Naive thymus-derived CD8-positive, alpha-beta T cell (primary cell): ENCODE data around the gene MYH11. TPM values are rescaled to one million over a fixed set of nuclear protein-coding genes. Genes with fewer than 3 reads are reported as not detected.
"Not testable (repeated sequence)": the region's sequence is repeated elsewhere in the genome, so short reads cannot be mapped to it uniquely, and the experiment has no call there.

ENCODE experiments used
- ATAC-seq, 2 donors: fragments of 150-1000 bp; cut with Tn5 transposase in 1 of 2; sonication (Bioruptor Pico), chemical (Tn5 transposase) in 1 of 2; 1 replicate in 1 of 2; 2 replicates in 1 of 2; pipeline ENCODE4 v1.10.0; 2021; ENCODE audit warnings: mild to moderate bottlenecking in 2 of 2, moderate library complexity in 2 of 2
- POLR2A ChIA-PET: fragments of 350-600 bp; sonication (Branson Sonifier 250); formaldehyde crosslinking; loops from one replicate; lab custom pipeline; 2021; ENCODE audit warnings: antibody characterized with exemption; lab: Charles Lee
- DNase-seq, 10 donors: peaks; one replicate each; pipeline versions ENCODE4 v3.0.0 to v3.0.0-alpha.2; 2020 to 2022
- H3K27ac Mint-ChIP-seq, 10 donors: one replicate each; pipeline ENCODE4 v1.8.0; 2020 to 2022; ENCODE audit warnings: mild to moderate bottlenecking in 10 of 10, mixed read lengths in 10 of 10, moderate library complexity in 4 of 10, inconsistent platforms in 1 of 10
- H3K27me3 Mint-ChIP-seq, 5 donors: one replicate each; pipeline ENCODE4 v1.8.0; 2021 to 2022; ENCODE audit warnings: mixed read lengths in 5 of 5
- H3K36me3 Mint-ChIP-seq, 3 donors: one replicate each; pipeline ENCODE4 v1.8.0; 2020 to 2022; ENCODE audit warnings: mixed read lengths in 3 of 3, mild to moderate bottlenecking in 2 of 3, inconsistent platforms in 1 of 3
- H3K4me1 Mint-ChIP-seq, 4 donors: one replicate each; pipeline ENCODE4 v1.8.0; 2021 to 2022; ENCODE audit warnings: mixed read lengths in 4 of 4
- H3K4me3 Mint-ChIP-seq, 10 donors: one replicate each; pipeline ENCODE4 v1.8.0; 2020 to 2022; ENCODE audit warnings: mild to moderate bottlenecking in 10 of 10, mixed read lengths in 10 of 10, moderate library complexity in 6 of 10, inconsistent platforms in 1 of 10
- H3K9me3 Mint-ChIP-seq, 9 donors: one replicate each; pipeline ENCODE4 v1.8.0; 2020 to 2022; ENCODE audit warnings: mixed read lengths in 9 of 9, mild to moderate bottlenecking in 3 of 9, inconsistent platforms in 1 of 9, moderate library complexity in 1 of 9
- polyA plus RNA-seq, 3 donors: library from polyadenylated mRNA; unstranded; fragments of 300-500 nt; fragmentation: Illumina TruSeq; gene quantifications; one replicate each; pipeline ENCODE4 v1.2.3, GENCODE V29; 2021
- total RNA-seq, 8 experiments: library from RNA in 2 of 8; stranded (reverse) in 2 of 8; gene quantifications; one replicate each; pipeline ENCODE4 v1.2.3 and lab custom pipeline; 2021 to 2026

MYH11 gene
- total and polyA plus RNA-seq, 5 experiments from 2014 or later: 0.20 to 0.59 TPM; not detected in 3

DNA sequence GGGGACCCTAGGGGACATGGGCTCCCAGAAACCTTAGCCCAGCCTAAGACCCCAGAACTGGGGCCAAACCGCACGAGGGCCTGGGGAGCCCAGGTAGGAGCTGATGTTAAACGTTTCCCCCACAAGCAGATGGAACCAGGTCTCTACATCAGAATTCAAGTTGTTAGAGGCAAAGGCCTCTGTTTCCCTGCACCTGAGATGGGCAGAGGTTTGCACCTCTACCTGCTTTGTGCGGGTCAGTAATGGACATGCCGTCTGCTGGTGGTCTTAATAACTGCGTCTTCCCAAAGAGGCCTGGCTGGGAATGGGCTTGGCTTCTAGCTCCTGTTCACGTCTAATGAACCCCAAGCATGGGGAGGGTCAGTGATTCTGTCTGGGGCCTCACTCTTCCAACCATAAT lies 127.7 kb downstream of the MYH11 start:
- ATAC-seq (no peak), DNase-seq (no peak)
- Mint-ChIP-seq H3K4me1 (peaks cover 0 to 3% (median 1%) of the 10 kb centered on the region in 4 donors), H3K27ac (peak overlapping the region in 3 of 10 donors; percentile 38 to 84 (median 71)), H3K27me3 (no peaks in the 10 kb centered on the region), H3K36me3 (peaks cover 0 to 53% (median 26%) of the 10 kb centered on the region in 3 donors), H3K4me3 (no peak overlapping the region), H3K9me3 (no peaks in the 10 kb centered on the region)
- POLR2A ChIA-PET: interaction anchor here (0.7 kb wide), 1 partner anchor 186 kb away, joined by 3 read pairs; no protein-coding TSS in a partner anchor

GRCh38 chr16:15727697-15728096 lies 129.1 kb downstream of the MYH11 start:
- not testable (repeated sequence) for H3K4me1 Mint-ChIP-seq, H3K27me3 Mint-ChIP-seq, DNase-seq, H3K9me3 Mint-ChIP-seq, H3K4me3 Mint-ChIP-seq, ATAC-seq
- H3K36me3 Mint-ChIP-seq: peaks cover 0 to 50% (median 24%) of the 10 kb centered on the region in 3 donors
- H3K27ac Mint-ChIP-seq: peak overlapping the region in 1 of 10 donors; percentile 60
- POLR2A ChIA-PET: interaction anchor here (0.7 kb wide), 1 partner anchor 12 kb away, joined by 3 read pairs; no protein-coding TSS in a partner anchor

GRCh38 chr16:15726715-15727114 lies 130.1 kb downstream of the MYH11 start:
- Mint-ChIP-seq H3K27ac (peak overlapping the region in 5 of 10 donors; percentile 16 to 86 (median 60)), H3K36me3 (peaks cover 0 to 56% (median 27%) of the 10 kb centered on the region in 3 donors), H3K4me3 (no peak overlapping the region), H3K27me3 (no peaks in the 10 kb centered on the region), H3K9me3 (no peaks in the 10 kb centered on the region), H3K4me1 (peaks cover 0 to 3% (median 1%) of the 10 kb centered on the region in 4 donors)
- no peak for ATAC-seq
- POLR2A ChIA-PET: interaction anchor here (0.6 to 0.7 kb wide), 2 partner anchors 13 to 261 kb away, joined by 3 to 5 read pairs; no protein-coding TSS in a partner anchor
- DNase-seq: no peak

DNA sequence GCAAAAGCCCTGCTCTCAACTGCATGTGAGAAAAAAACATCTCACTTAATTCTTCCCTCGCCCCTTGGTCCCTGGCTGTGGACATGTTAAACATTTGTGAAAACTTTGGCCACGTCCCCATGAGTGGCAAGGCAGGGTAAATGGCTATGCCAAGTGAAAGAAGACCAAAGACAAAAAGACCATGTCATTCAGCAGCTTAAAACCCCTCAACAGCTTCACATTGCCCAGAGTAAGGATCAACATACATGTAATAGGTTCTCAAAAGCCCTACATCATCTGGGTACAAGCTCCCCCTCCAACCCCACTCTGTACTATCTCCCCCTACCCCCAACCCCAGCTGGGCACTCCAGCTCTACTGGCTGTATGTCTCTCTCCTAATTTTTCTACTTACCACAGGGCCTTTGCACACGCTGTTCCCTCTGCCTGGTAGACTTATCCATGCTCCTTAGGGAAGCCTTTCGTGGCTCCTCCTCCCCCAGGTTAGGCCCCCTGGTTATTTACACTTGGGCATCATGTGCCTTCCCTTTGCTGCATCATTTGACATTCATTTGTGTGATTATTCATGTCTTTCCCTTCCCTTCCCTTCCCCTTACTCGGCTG lies 131.1 kb downstream of the MYH11 start:
- no peak for DNase-seq
- Mint-ChIP-seq H3K4me3 (no peak overlapping the region), H3K27me3 (no peaks in the 10 kb centered on the region), H3K27ac (peak overlapping the region in 2 of 10 donors; percentile 23 to 67), H3K9me3 (no peaks in the 10 kb centered on the region), H3K36me3 (peaks cover 0 to 66% (median 30%) of the 10 kb centered on the region in 3 donors), H3K4me1 (peaks cover 0 to 5% (median 1%) of the 10 kb centered on the region in 4 donors)
- ATAC-seq: no peak
- POLR2A ChIA-PET: no interaction called here

- POLR2A ChIA-PET: no interaction called here
- no peak for ATAC-seq
- Mint-ChIP-seq H3K4me1 (peaks cover 0 to 6% (median 1%) of the 10 kb centered on the region in 4 donors), H3K36me3 (peaks cover 0 to 79% (median 34%) of the 10 kb centered on the region in 3 donors), H3K9me3 (no peaks in the 10 kb centered on the region), H3K27ac (peak overlapping the region in 1 of 10 donors; percentile 69), H3K27me3 (no peaks in the 10 kb centered on the region), H3K4me3 (no peak overlapping the region)
- no peak for DNase-seq
These were observed 133.0 kb downstream of the MYH11 start for GRCh38 chr16:15723808-15724207.

DNA sequence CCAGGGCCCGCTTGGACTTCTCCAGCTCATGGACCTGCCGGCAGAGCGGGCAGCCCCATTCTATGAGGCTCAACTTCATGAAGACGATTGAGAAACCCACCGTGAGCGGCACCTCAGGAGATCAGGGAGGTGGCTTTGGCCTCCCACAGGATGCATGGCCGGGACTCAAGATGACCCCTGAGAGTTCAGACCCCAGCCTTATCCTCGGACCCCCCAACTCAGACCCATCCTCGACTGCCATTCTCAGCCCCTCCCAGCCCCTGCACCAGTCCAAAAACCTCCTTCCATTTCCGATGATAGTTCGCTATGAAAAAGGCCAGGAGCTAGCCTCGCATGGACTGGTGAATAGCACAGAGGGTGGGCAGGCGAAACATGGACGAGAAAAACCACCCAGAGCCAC lies 135.8 kb downstream of the MYH11 start:
- Mint-ChIP-seq H3K4me1 (peaks cover 0 to 6% (median 1%) of the 10 kb centered on the region in 4 donors), H3K36me3 (peaks cover 0 to 76% (median 28%) of the 10 kb centered on the region in 3 donors), H3K27ac (peak overlapping the region in 1 of 10 donors; percentile 40), H3K4me3 (peak overlapping the region in 1 of 10 donors; percentile 7), H3K9me3 (no peaks in the 10 kb centered on the region), H3K27me3 (no peaks in the 10 kb centered on the region)
- DNase-seq (no peak), ATAC-seq (no peak)
- POLR2A ChIA-PET: interaction anchor here (1.0 kb wide), 1 partner anchor 10 kb away, joined by 4 read pairs; no protein-coding TSS in a partner anchor

DNA sequence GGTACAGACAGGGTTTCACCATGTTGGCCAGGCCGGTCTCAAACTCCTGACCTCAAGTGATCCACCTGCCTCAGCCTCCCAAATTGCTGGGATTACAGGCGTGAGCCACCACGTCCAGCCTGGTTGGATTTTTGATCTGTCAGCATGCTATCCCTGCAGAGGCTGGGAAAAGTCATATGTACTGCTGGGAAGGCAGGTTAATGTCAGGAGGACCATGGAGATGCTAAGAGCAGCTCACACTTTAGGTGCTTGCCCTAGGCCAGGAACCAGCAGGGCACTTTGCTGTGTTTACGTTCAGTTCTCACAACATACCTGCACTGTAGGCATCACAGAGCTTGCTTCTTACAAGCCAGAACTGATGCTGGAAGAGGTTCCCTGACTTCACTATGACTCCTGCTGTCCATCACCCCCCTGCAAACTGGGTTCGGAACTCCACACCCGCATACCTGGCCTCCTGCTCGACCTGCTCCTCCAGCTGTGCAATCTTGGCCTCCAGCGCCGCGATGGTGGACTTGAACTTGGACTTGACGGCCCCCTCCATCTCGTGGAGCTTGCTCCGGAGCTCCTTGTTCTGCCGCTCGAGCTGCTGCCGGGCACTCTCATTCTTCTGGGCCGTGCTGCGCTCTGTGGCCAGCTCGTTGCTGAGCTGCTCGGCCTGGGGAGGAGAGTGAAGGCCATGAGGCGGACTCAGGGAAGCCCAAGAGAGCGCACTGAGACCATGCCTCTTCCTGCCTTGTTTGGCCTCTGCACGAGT lies 140.0 kb downstream of the MYH11 start:
- H3K4me1 Mint-ChIP-seq: peaks cover 0 to 26% (median 20%) of the 10 kb centered on the region in 4 donors
- ATAC-seq (no peak), DNase-seq (no peak)
- H3K36me3 Mint-ChIP-seq: peaks cover 0 to 69% (median 13%) of the 10 kb centered on the region in 3 donors
- H3K9me3 Mint-ChIP-seq: no peaks in the 10 kb centered on the region
- no peaks in the 10 kb centered on the region for H3K27me3 Mint-ChIP-seq
- no peak overlapping the region for H3K27ac Mint-ChIP-seq
- no peak overlapping the region for H3K4me3 Mint-ChIP-seq
- POLR2A ChIA-PET: no interaction called here

- no peaks in the 10 kb centered on the region for H3K9me3 Mint-ChIP-seq
- POLR2A ChIA-PET: interaction anchor here (0.9 kb wide), 1 partner anchor 73 kb away, joined by 3 read pairs; no protein-coding TSS in a partner anchor
- H3K27ac Mint-ChIP-seq: peak overlapping the region in 1 of 10 donors; percentile 40
- no peak for DNase-seq
- H3K4me1 Mint-ChIP-seq: peaks cover 0 to 29% (median 22%) of the 10 kb centered on the region in 4 donors
- peaks cover 0 to 56% (median 9%) of the 10 kb centered on the region in 3 donors for H3K36me3 Mint-ChIP-seq
- ATAC-seq: no peak
- H3K27me3 Mint-ChIP-seq: no peaks in the 10 kb centered on the region
- no peak overlapping the region for H3K4me3 Mint-ChIP-seq
These were observed 141.6 kb downstream of the MYH11 start for GRCh38 chr16:15715221-15715620.

- Mint-ChIP-seq H3K4me3 (peak overlapping the region in 1 of 10 donors; percentile 30), H3K4me1 (peaks cover 0 to 29% (median 22%) of the 10 kb centered on the region in 4 donors), H3K36me3 (peaks cover 0 to 53% (median 7%) of the 10 kb centered on the region in 3 donors), H3K9me3 (no peaks in the 10 kb centered on the region), H3K27ac (peak overlapping the region in 4 of 10 donors; percentile 25 to 85 (median 62)), H3K27me3 (no peaks in the 10 kb centered on the region)
- no peak for ATAC-seq
- POLR2A ChIA-PET: interaction anchor here (0.9 kb wide), 1 partner anchor 73 kb away, joined by 3 read pairs; no protein-coding TSS in a partner anchor
- DNase-seq: no peak
These were observed 142.2 kb downstream of the MYH11 start for GRCh38 chr16:15714393-15715172.

- Mint-ChIP-seq H3K27me3 (no peaks in the 10 kb centered on the region), H3K4me1 (peaks cover 9 to 30% (median 19%) of the 10 kb centered on the region in 4 donors), H3K36me3 (peaks cover 0 to 44% (median 2%) of the 10 kb centered on the region in 3 donors), H3K4me3 (no peak overlapping the region), H3K9me3 (no peaks in the 10 kb centered on the region), H3K27ac (no peak overlapping the region)
- ATAC-seq: no peak
- POLR2A ChIA-PET: no interaction called here
- no peak for DNase-seq
These were observed 147.8 kb downstream of the MYH11 start for GRCh38 chr16:15708997-15709396.

DNA sequence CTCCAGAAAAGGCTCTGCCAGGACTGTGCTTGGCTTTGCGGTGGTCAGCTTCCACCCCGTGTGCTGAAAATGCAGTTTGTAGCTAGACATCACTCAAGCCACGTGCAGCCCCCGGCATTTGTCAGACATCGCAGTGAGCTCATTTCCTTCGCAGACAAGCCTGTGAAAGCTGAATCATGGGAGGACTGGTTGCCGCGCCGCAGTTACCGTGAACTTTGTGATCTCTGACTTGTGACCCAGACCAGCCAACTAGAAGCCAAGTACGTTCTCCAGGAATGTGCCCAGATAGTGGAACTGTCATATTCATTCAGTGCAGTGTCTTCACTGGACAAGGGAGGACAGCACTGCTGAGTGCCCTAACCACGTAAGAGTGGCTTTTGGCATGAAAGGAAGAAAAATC lies 148.7 kb downstream of the MYH11 start:
- DNase-seq (no peak), ATAC-seq (no peak)
- POLR2A ChIA-PET: no interaction called here
- H3K4me1 Mint-ChIP-seq: peaks cover 8 to 32% (median 23%) of the 10 kb centered on the region in 4 donors
- peak overlapping the region in 1 of 10 donors; percentile 15 for H3K27ac Mint-ChIP-seq
- peaks cover 0 to 42% (median 2%) of the 10 kb centered on the region in 3 donors for H3K36me3 Mint-ChIP-seq
- H3K4me3 Mint-ChIP-seq: no peak overlapping the region
- no peaks in the 10 kb centered on the region for H3K27me3 Mint-ChIP-seq
- H3K9me3 Mint-ChIP-seq: no peaks in the 10 kb centered on the region

DNA sequence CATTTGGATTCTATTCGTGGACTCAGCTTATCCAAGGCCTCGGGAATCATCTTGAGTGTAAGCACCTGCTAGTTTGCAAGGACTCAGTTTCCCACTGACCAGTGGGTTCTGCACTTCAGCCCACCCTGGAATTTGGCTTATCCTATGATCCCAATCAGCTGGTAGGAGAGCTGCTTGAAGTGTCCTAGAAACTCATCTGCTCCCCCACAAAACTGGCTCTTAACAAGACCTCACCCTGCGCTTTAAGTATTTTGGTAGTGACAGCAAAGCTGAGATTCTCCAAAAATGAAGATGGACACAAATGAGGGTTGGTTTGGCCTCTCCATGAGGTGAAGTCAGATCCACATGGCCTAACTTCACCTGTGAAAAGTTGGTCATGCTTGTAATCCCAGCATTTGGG lies 149.5 kb downstream of the MYH11 start:
- no peaks in the 10 kb centered on the region for H3K9me3 Mint-ChIP-seq
- H3K36me3 Mint-ChIP-seq: peaks cover 0 to 43% (median 2%) of the 10 kb centered on the region in 3 donors
- H3K27me3 Mint-ChIP-seq: no peaks in the 10 kb centered on the region
- DNase-seq (no peak), ATAC-seq (no peak)
- H3K4me1 Mint-ChIP-seq: peaks cover 5 to 30% (median 22%) of the 10 kb centered on the region in 4 donors
- no peak overlapping the region for H3K27ac Mint-ChIP-seq
- POLR2A ChIA-PET: no interaction called here
- H3K4me3 Mint-ChIP-seq: no peak overlapping the region
